ENCODE measurements around the gene PPP1R12B. TPM values are rescaled to one million over a fixed set of nuclear protein-coding genes. Genes with fewer than 3 reads are reported as not detected.

Gene PPP1R12B
- total RNA-seq, 1 donor from 2014 or later, result 21.8 TPM

DNA sequence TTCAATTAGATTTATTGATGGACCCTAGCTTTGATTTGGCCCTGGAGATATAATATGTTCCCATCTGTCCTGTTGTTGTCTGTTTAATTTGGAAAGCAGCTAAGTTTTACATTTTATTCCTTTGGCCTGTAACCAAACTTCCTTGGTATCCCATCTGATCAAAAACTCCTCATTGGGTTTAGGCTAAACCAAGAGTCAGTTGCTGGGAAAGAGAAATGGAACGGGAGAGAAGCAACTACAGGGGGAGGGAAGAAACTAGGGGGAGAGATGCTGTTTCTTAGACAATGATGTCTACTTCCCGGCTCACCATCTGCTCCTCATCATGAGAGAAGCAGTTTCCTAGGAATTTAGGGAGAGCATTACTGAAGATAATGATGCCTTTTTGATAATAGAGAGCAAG, 219.9 kb downstream of the PPP1R12B start:
- Mint-ChIP-seq H3K27me3 (ENCODE audit: insufficient read depth, low read depth) (no peaks in the 10 kb centered on the region), H3K4me3 (no peak overlapping the region), H3K27ac (no peak overlapping the region), H3K9me3 (no peaks in the 10 kb centered on the region), H3K36me3 (peaks cover 4% of the 10 kb centered on the region), H3K4me1 (peaks cover 16% of the 10 kb centered on the region)
- Histone ChIP-seq H3K27me3 (no peaks in the 10 kb centered on the region), H3K4me1 (peaks cover 18% of the 10 kb centered on the region), H3K79me2 (ENCODE audit: low read depth) (no peaks in the 10 kb centered on the region), H4K20me1 (ENCODE audit: low read depth) (no peaks in the 10 kb centered on the region), H3K4me2 (no peak overlapping the region), H3K9me3 (ENCODE audit: low read depth) (no peaks in the 10 kb centered on the region), H3K9ac (no peak overlapping the region), H3K36me3 (no peaks in the 10 kb centered on the region), H3K27ac (no peak overlapping the region), H2AFZ (replicated peaks) (no peak overlapping the region), H3K4me3 (no peak overlapping the region), H3F3A (ENCODE audit: low read depth) (no peaks in the 10 kb centered on the region)
- no peak for DNase-seq (ENCODE audit: low spot score)
- no peak for TF ChIP-seq EZH2 (IDR thresholded peaks at IDR 0.05)
- TF ChIP-seq, protein P1, sequence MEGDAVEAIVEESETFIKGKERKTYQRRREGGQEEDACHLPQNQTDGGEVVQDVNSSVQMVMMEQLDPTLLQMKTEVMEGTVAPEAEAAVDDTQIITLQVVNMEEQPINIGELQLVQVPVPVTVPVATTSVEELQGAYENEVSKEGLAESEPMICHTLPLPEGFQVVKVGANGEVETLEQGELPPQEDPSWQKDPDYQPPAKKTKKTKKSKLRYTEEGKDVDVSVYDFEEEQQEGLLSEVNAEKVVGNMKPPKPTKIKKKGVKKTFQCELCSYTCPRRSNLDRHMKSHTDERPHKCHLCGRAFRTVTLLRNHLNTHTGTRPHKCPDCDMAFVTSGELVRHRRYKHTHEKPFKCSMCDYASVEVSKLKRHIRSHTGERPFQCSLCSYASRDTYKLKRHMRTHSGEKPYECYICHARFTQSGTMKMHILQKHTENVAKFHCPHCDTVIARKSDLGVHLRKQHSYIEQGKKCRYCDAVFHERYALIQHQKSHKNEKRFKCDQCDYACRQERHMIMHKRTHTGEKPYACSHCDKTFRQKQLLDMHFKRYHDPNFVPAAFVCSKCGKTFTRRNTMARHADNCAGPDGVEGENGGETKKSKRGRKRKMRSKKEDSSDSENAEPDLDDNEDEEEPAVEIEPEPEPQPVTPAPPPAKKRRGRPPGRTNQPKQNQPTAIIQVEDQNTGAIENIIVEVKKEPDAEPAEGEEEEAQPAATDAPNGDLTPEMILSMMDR (IDR thresholded peaks at IDR 0.05), result no peak
- TF ChIP-seq EZH2phosphoT487 (IDR thresholded peaks at IDR 0.05), result no peak

DNA sequence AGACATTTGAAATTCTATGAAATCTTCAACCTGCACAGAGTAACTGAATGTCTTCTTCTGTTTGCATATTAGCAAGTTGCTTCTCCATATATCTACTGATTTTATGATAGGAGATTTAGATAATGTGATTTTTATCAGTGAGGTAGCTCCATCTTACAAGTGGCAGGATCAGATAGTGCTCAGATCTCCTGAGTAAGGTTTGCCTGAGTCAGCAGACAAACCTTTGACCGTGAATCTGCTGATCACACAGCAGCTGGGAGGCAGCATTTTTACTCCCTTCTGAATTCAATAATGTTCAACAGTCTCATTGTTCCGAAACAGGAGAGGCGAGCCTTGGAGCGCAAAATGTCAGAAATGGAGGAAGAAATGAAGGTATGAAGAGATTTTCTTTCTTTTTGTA, 220.3 kb downstream of the PPP1R12B start:
- H3K27ac Mint-ChIP-seq, result no peak overlapping the region

DNA sequence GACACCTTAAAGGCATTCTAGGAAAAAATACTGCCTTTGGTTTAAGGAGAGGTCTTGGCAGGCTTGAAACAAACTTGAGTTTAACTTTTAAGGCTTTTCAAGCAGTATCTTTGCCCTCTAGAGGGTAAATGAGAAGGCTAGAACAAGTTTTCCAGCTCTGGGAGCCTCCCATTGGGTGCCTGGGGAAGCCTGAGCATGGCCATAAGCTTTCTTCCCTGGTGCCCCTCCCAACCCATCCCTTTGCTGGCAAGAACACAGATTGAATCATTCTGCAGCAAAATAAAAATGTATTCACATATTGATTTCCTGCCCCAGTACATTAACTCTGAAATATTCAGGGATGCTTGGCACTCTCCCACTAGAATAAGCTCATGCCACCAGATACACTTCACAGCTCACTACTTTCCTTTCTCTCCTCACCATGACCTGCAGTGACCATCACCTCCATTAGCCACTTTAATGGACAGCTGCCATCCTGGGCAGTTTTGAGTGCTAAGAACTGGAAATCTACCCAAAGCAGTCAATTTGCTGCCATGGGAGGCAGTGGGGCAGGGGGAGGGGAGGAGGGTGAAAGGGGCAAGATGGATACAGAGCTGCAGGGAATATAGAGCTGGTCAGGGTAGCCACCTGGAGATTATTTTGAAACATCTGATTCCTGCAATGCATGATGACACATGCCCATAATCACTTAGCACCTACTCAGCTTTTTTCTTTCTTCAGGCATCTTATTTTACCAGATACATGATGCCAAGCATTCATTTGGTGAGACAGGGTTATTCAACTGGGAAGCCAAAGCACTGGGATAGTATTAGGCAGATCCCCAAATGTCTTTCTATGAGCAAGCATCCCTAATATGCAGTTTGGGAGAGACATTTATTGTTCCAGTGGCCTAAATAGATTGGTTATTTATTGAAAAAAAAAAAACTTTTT, 221.2 kb downstream of the PPP1R12B start:
- no peaks in the 10 kb centered on the region for H3K9me3 ChIP-seq (ENCODE audit: low read depth)
- H3K4me3 Mint-ChIP-seq, result no peak overlapping the region
- no peaks in the 10 kb centered on the region for H3K27me3 Mint-ChIP-seq (ENCODE audit: insufficient read depth, low read depth)
- no peak overlapping the region for H3K4me2 ChIP-seq
- no peaks in the 10 kb centered on the region for H4K20me1 ChIP-seq (ENCODE audit: low read depth)
- no peaks in the 10 kb centered on the region for H3K27me3 ChIP-seq
- TF ChIP-seq EZH2phosphoT487 (IDR thresholded peaks at IDR 0.05) (no peak), EZH2 (IDR thresholded peaks at IDR 0.05) (no peak)
- TF ChIP-seq, protein P1 (IDR thresholded peaks at IDR 0.05), result no peak
- no peaks in the 10 kb centered on the region for H3K36me3 ChIP-seq
- H3K9ac ChIP-seq, result no peak overlapping the region
- H3K27ac Mint-ChIP-seq, result no peak overlapping the region
- H3K27ac ChIP-seq, result no peak overlapping the region
- peaks cover 4% of the 10 kb centered on the region for H3K36me3 Mint-ChIP-seq
- no peak overlapping the region for H3K4me3 ChIP-seq
- no peaks in the 10 kb centered on the region for H3K9me3 Mint-ChIP-seq
- H3K4me1 Mint-ChIP-seq, result peaks cover 16% of the 10 kb centered on the region
- H3K4me1 ChIP-seq, result peaks cover 18% of the 10 kb centered on the region
- H3K79me2 ChIP-seq (ENCODE audit: low read depth), result no peaks in the 10 kb centered on the region
- H3F3A ChIP-seq (ENCODE audit: low read depth), result no peaks in the 10 kb centered on the region
- no peak overlapping the region for H2AFZ ChIP-seq (replicated peaks)
- DNase-seq (ENCODE audit: low spot score), result no peak

More for the DNA sequence above, 220.3 kb downstream of the PPP1R12B start:
- Histone ChIP-seq H3K4me3 (no peak overlapping the region), H3K4me2 (no peak overlapping the region), H3K4me1 (peaks cover 18% of the 10 kb centered on the region), H2AFZ (replicated peaks) (no peak overlapping the region), H3K9ac (no peak overlapping the region), H3K27me3 (no peaks in the 10 kb centered on the region), H3K79me2 (ENCODE audit: low read depth) (no peaks in the 10 kb centered on the region), H3K9me3 (ENCODE audit: low read depth) (no peaks in the 10 kb centered on the region), H4K20me1 (ENCODE audit: low read depth) (no peaks in the 10 kb centered on the region), H3K27ac (no peak overlapping the region), H3F3A (ENCODE audit: low read depth) (no peaks in the 10 kb centered on the region), H3K36me3 (no peaks in the 10 kb centered on the region)
- Mint-ChIP-seq H3K27me3 (ENCODE audit: insufficient read depth, low read depth) (no peaks in the 10 kb centered on the region), H3K4me3 (no peak overlapping the region), H3K4me1 (peaks cover 16% of the 10 kb centered on the region), H3K36me3 (peaks cover 4% of the 10 kb centered on the region), H3K9me3 (no peaks in the 10 kb centered on the region)
- no peak for DNase-seq (ENCODE audit: low spot score)
- no peak for TF ChIP-seq EZH2 (IDR thresholded peaks at IDR 0.05)
- TF ChIP-seq, protein P1 (IDR thresholded peaks at IDR 0.05), result no peak
- TF ChIP-seq EZH2phosphoT487 (IDR thresholded peaks at IDR 0.05), result no peak

All from neural progenitor cell (in vitro differentiated cells).